Hepatocyte (in vitro differentiated cells): ENCODE data around the gene CROCC2. TPM values are rescaled to one million over a fixed set of nuclear protein-coding genes. Genes with fewer than 3 reads are reported as not detected.

Experiments
- DNase-seq: peaks from one replicate; pipeline ENCODE4 v3.0.0-alpha.2; 2016; ENCODE audit warnings: low spot score
- H2AFZ ChIP-seq: fragments of 200-600 bp; sonication (generic); 2 replicates; pipeline ENCODE4 v1.6.0; 2016; ENCODE audit warnings: antibody characterized with exemption, mild to moderate bottlenecking
- H3K27ac ChIP-seq: fragments of 200-600 bp; sonication (generic); 2 replicates; pipeline ENCODE4 v1.5.1; 2016; ENCODE audit warnings: mild to moderate bottlenecking
- H3K27me3 ChIP-seq: fragments of 200-600 bp; sonication (generic); 2 replicates; pipeline ENCODE4 v1.6.1; 2016
- H3K36me3 ChIP-seq: fragments of 200-600 bp; sonication (generic); replicated peaks from 2 replicates; pipeline ENCODE4 v1.5.1; 2016; ENCODE audit warnings: low read depth; ENCODE audit not compliant: insufficient read depth
- H3K4me1 ChIP-seq: fragments of 200-600 bp; sonication (generic); 2 replicates; pipeline ENCODE4 v1.5.1; 2016; ENCODE audit warnings: mild to moderate bottlenecking, moderate library complexity; ENCODE audit not compliant: insufficient read depth
- H3K4me2 ChIP-seq: fragments of 200-600 bp; sonication (generic); 2 replicates; pipeline ENCODE4 v1.6.0; 2016
- H3K4me3 ChIP-seq: fragments of 200-600 bp; sonication (generic); 2 replicates; pipeline ENCODE4 v1.5.1; 2016; ENCODE audit warnings: mild to moderate bottlenecking
- H3K79me2 ChIP-seq: fragments of 200-600 bp; sonication (generic); 2 replicates; pipeline ENCODE4 v1.6.0; 2017; ENCODE audit warnings: mild to moderate bottlenecking
- H3K9me2 ChIP-seq: fragments of 200-600 bp; sonication (generic); replicated peaks from 2 replicates; pipeline ENCODE4 v1.6.0; 2017; ENCODE audit warnings: mild to moderate bottlenecking; ENCODE audit not compliant: insufficient read depth
- H3K9me3 ChIP-seq: fragments of 200-600 bp; sonication (generic); 2 replicates; pipeline ENCODE4 v1.5.1; 2016; ENCODE audit warnings: low read depth, mild to moderate bottlenecking
- H4K20me1 ChIP-seq: fragments of 200-600 bp; sonication (generic); 2 replicates; pipeline ENCODE4 v1.6.0; 2016; ENCODE audit warnings: mild to moderate bottlenecking; ENCODE audit not compliant: insufficient read depth, poor library complexity, severe bottlenecking
- CTCF ChIP-seq: fragments of 200-600 bp; sonication (generic); IDR thresholded peaks from 2 replicates; pipeline ENCODE4 v1.5.1; 2016; ENCODE audit warnings: antibody characterized with exemption, mild to moderate bottlenecking; ENCODE audit not compliant: poor library complexity
- EZH2 ChIP-seq: fragments of 200-600 bp; sonication (generic); IDR thresholded peaks from 2 replicates; pipeline ENCODE4 v1.6.1; 2016; ENCODE audit warnings: antibody characterized with exemption, mild to moderate bottlenecking, borderline replicate concordance
- EZH2phosphoT487 ChIP-seq: fragments of 200-600 bp; sonication (generic); IDR thresholded peaks from one replicate; pipeline ENCODE4 v1.6.1; 2018; ENCODE audit warnings: antibody characterized with exemption, mild to moderate bottlenecking, low read depth, moderate library complexity; ENCODE audit not compliant: unreplicated experiment, severe bottlenecking
- WGBS: methylation state at CpG from one replicate; pipeline ENCODE4 v1.1.6; 2016; ENCODE audit warnings: low lambda C conversion rate; ENCODE audit errors: missing lambda C conversion rate; 5-methylcytosine and 5-hydroxymethylcytosine counted together
- polyA plus RNA-seq: library from polyadenylated mRNA; unstranded; fragments of >200 nt; fragmentation: Nextera tagmentation; extraction: Ambion mirVana; gene quantifications from 2 replicates; pipeline ENCODE4 v1.2.1, GENCODE V29; 2016
- total RNA-seq: library from RNA; depleted of rRNA; stranded (reverse); fragments of >200 nt; gene quantifications from 2 replicates; pipeline ENCODE4 v1.2.3, GENCODE V29; 2014

CROCC2 gene
- total and polyA plus RNA-seq, 2 experiments from 2014 or later: 0.04 to 0.10 TPM

DNA sequence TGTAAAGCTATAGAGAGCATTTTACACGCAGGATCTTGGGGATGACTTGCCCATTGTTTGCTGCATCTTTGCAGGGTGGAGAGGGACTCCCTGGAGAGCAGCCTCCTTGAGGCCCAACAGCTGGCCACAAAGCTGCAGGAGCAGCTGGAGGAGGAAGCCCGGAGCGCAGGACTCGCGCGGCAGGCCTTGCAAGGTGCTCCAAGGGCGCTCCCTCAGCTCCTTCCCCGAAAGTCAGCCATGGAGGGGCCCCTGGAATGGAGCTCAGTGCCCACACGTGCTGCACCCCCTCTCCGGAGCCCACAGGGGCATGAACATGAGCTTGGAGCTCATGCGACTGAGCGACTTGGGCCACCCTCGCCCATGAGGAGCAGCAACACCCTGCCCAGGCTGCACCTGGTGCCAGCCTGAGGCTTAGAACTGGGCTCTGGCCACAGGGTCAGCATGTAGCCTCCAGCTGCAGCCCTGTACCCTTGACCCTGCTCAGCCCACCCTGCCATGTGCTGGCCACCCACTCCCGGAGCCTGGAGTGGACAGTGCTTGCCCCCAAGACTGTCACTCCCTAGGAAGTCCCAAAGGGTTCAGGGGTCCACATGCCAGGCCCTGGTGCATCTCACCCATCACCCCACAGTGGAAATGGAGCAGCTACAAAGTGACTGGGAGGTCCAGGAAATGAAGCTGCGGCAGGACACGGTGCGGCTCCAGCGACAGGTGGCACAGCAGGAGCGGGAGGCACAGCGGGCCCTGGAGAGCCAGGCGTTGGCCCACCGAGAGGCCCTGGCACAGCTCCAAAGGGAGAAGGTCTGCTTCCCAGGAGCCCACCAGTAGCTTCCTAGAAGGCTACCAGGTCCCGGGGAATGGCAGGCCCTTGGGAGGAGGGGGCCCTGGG lies 43.0 kb downstream of the CROCC2 start:
- Histone ChIP-seq H3K36me3 (no peaks in the 10 kb centered on the region), H3K4me2 (no peak overlapping the region), H3K27me3 (peaks cover under 1% of the 10 kb centered on the region), H3K4me1 (peaks cover 9% of the 10 kb centered on the region), H3K9me2 (no peaks in the 10 kb centered on the region), H4K20me1 (no peaks in the 10 kb centered on the region), H3K9me3 (no peaks in the 10 kb centered on the region), H3K27ac (no peak overlapping the region), H2AFZ (no peak overlapping the region), H3K4me3 (no peak overlapping the region), H3K79me2 (no peaks in the 10 kb centered on the region)
- TF ChIP-seq EZH2 (no peak), CTCF (no peak), EZH2phosphoT487 (no peak)
- 90% methylated on average over 23 of the region's 23 CpGs for WGBS
- no peak for DNase-seq

DNA sequence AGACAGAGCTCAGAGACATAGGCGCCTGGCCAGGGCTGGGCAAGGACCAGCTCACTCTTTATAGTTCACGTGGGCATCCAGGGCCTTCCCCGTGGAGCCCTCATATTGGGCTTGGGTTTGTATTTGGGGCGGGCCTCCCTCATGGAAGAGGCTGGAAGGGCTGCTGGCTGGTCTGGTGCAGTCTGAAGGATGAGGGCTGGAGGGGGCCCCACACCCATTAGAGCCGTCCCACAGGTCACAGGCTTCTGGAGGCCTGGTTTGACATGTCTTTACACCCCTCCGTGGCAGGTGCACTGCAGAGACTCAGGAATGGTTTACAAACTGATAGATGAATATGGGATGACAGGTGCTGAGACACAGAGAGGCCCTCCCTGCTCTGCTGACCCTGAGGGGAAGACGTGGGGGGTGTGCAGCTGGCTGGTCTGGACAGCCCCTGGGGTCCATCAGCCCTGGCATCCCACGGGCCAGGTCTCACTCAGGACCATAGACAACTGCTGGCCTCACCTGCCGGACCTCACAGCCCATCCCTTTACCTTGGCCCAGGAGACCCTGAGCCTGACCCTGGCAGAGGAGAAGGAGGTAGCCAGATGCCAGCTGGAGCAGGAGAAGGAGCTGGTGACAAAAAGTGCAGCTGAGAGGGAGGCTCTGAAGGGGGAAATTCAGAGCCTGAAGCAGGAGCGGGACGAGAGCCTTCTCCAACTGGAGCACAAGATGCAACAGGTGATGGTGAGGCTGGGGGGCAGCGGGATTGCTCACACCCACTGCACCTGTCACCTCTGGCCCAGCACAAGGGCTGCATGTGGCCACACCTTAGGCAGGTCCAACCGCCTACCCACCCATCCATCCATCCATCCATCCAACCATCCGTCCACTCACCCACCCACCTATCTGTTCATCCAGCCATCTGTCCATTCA lies 43.9 kb downstream of the CROCC2 start:
- Histone ChIP-seq H3K36me3 (no peaks in the 10 kb centered on the region), H3K79me2 (no peaks in the 10 kb centered on the region), H3K4me2 (no peak overlapping the region), H3K4me3 (no peak overlapping the region), H3K9me3 (no peaks in the 10 kb centered on the region), H3K4me1 (peaks cover 16% of the 10 kb centered on the region), H3K27me3 (peaks cover 6% of the 10 kb centered on the region), H4K20me1 (no peaks in the 10 kb centered on the region), H2AFZ (no peak overlapping the region), H3K27ac (no peak overlapping the region), H3K9me2 (no peaks in the 10 kb centered on the region)
- DNase-seq: no peak
- WGBS: 89% methylated on average over 14 of the region's 14 CpGs
- no peak for TF ChIP-seq EZH2phosphoT487
- no peak for TF ChIP-seq EZH2
- TF ChIP-seq CTCF: no peak

DNA sequence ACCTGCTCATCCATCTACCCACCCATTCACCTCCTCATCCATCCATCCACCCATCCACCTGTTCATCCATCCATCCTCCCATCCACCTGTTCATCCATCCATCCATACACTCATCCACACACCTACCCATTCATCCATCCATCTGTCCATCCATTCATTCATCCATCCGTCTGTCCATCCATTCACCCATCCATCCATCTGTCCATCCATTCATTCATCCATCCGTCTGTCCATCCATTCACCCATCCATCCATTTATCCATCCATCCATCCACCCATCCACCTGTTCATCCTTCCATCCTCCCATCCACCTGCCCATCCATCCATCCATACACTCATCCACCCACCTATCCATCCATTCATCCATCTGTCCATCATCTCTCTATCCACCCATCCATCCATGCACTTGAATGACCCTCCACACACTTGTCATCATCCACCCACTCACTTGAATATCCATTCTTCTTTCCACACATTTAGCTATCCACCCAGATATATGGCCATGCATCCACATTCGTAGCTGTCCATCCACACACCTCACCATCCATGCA lies 45.0 kb downstream of the CROCC2 start:
- Histone ChIP-seq H3K79me2 (no peaks in the 10 kb centered on the region), H3K4me3 (no peak overlapping the region), H3K36me3 (no peaks in the 10 kb centered on the region), H3K9me2 (no peaks in the 10 kb centered on the region), H4K20me1 (no peaks in the 10 kb centered on the region), H3K27me3 (peaks cover 6% of the 10 kb centered on the region), H2AFZ (no peak overlapping the region), H3K4me1 (peaks cover 21% of the 10 kb centered on the region), H3K9me3 (no peaks in the 10 kb centered on the region), H3K4me2 (no peak overlapping the region), H3K27ac (no peak overlapping the region)
- WGBS: 93% methylated on average over 3 of the region's 3 CpGs
- TF ChIP-seq EZH2phosphoT487 (no peak), CTCF (no peak), EZH2 (no peak)
- no peak for DNase-seq
